Gastrocnemius medialis (tissue), 4 donors: ENCODE measurements around the gene LRIG1.

Source experiments
- POLR2A ChIP-seq, 2 donors: fragments of 450-650 bp; IDR thresholded peaks; one replicate each; pipeline ENCODE4 v1.6.1; 2017; ENCODE audit warnings: antibody characterized with exemption in 2 of 2, mild to moderate bottlenecking in 2 of 2, moderate library complexity in 2 of 2
- TF ChIP-seq, protein P1 (sequence below), 5 experiments: fragments of 450-650 bp in 3 of 5; fragments of 200-600 bp in 2 of 5; sonication (generic) in 2 of 5; IDR thresholded peaks in 4 of 5; conservative IDR thresholded peaks in 1 of 5; 1 replicate in 4 of 5; 2 replicates in 1 of 5; pipeline ENCODE4 v1.5.1; 2016 to 2019; ENCODE audit warnings: antibody characterized with exemption in 5 of 5, mild to moderate bottlenecking in 3 of 5, moderate library complexity in 3 of 5

DNA sequence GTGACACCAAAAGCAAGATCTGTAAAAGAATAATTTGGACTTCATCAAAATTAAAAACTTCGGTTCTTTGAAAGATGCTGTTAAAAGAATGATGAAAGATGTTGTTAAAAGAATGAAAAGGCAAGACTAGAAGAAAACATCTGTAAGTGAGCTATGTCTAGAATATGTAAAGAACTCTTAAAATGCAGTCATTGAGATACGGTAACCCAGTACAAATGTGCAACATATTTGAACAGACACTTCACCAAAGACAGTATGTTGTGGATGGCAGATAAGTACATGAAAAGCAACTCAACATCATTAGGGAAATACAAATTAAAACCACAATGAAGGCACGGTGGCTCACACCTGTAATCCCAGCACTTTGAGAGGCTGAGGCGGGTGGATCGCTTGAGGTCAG lies 139.5 kb downstream of the LRIG1 start:
- TF ChIP-seq, protein P1, sequence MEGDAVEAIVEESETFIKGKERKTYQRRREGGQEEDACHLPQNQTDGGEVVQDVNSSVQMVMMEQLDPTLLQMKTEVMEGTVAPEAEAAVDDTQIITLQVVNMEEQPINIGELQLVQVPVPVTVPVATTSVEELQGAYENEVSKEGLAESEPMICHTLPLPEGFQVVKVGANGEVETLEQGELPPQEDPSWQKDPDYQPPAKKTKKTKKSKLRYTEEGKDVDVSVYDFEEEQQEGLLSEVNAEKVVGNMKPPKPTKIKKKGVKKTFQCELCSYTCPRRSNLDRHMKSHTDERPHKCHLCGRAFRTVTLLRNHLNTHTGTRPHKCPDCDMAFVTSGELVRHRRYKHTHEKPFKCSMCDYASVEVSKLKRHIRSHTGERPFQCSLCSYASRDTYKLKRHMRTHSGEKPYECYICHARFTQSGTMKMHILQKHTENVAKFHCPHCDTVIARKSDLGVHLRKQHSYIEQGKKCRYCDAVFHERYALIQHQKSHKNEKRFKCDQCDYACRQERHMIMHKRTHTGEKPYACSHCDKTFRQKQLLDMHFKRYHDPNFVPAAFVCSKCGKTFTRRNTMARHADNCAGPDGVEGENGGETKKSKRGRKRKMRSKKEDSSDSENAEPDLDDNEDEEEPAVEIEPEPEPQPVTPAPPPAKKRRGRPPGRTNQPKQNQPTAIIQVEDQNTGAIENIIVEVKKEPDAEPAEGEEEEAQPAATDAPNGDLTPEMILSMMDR (IDR thresholded peaks at IDR 0.05 in 4 of 5, conservative IDR thresholded peaks at IDR 0.05 in 1 of 5) = no peak
- no peak for TF ChIP-seq POLR2A (IDR thresholded peaks at IDR 0.05)
